GM10248 (cell line): ENCODE data around the gene RHO.

Experiments
- CTCF ChIA-PET: fragments of 300-600 bp; sonication (Branson Sonifier 250); formaldehyde crosslinking; extraction: SDS; loops from one replicate; lab custom pipeline; 2021; ENCODE audit warnings: antibody characterized with exemption; lab: Yijun Ruan, JAX
- POLR2A ChIA-PET: fragments of 350-650 bp; sonication (Branson Sonifier 250); formaldehyde crosslinking; extraction: SDS; loops from one replicate; lab custom pipeline; 2020; ENCODE audit warnings: antibody characterized with exemption; lab: Yijun Ruan, JAX
- DNase-seq: peaks from one replicate; pipeline ENCODE4 v3.0.0; 2012; ENCODE audit errors: extremely low spot score
- TF ChIP-seq, protein P1 (sequence below): IDR thresholded peaks from 2 replicates; pipeline ENCODE4 v1.5.1; 2012; ENCODE audit warnings: mild to moderate bottlenecking, low read depth; ENCODE audit errors: extremely low read depth, missing control alignments, control extremely low read depth

The RHO gene

GRCh38 chr3:129575233-129575996 lies 47.0 kb downstream of the RHO start:
- no peak for DNase-seq
- CTCF ChIA-PET = interaction anchor here (0.8 to 2.1 kb wide), 2 partner anchors 9 to 52 kb away, joined by 3 to 8 read pairs; no protein-coding TSS in a partner anchor
- POLR2A ChIA-PET = no interaction called here
- TF ChIP-seq, protein P1, sequence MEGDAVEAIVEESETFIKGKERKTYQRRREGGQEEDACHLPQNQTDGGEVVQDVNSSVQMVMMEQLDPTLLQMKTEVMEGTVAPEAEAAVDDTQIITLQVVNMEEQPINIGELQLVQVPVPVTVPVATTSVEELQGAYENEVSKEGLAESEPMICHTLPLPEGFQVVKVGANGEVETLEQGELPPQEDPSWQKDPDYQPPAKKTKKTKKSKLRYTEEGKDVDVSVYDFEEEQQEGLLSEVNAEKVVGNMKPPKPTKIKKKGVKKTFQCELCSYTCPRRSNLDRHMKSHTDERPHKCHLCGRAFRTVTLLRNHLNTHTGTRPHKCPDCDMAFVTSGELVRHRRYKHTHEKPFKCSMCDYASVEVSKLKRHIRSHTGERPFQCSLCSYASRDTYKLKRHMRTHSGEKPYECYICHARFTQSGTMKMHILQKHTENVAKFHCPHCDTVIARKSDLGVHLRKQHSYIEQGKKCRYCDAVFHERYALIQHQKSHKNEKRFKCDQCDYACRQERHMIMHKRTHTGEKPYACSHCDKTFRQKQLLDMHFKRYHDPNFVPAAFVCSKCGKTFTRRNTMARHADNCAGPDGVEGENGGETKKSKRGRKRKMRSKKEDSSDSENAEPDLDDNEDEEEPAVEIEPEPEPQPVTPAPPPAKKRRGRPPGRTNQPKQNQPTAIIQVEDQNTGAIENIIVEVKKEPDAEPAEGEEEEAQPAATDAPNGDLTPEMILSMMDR = no peak

DNA sequence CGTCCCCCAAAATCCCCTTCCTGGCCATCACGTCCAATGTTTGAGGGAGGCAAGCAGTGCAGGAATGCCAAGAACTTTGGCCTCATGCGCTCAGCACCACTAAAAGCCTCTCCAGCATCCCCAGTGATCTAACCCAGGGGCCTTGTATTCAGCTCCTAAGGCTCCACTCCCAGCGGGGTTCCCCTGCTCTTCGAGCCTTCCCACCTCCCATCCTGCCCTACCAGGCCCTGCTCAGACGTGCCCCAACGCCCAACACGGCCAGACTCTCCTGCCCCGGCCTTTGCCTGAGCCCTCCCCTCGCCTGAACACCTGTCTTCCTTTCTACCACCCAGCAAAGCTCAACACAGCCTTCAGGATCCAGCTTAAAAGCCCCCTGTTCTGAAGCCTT lies 47.6 kb downstream of the RHO start:
- ChIA-PET CTCF (interaction anchor here (0.8 to 2.1 kb wide), 2 partner anchors 10 to 52 kb away, joined by 3 to 8 read pairs; no protein-coding TSS in a partner anchor), POLR2A (no interaction called here)
- TF ChIP-seq, protein P1 = no peak
- no peak for DNase-seq

DNA sequence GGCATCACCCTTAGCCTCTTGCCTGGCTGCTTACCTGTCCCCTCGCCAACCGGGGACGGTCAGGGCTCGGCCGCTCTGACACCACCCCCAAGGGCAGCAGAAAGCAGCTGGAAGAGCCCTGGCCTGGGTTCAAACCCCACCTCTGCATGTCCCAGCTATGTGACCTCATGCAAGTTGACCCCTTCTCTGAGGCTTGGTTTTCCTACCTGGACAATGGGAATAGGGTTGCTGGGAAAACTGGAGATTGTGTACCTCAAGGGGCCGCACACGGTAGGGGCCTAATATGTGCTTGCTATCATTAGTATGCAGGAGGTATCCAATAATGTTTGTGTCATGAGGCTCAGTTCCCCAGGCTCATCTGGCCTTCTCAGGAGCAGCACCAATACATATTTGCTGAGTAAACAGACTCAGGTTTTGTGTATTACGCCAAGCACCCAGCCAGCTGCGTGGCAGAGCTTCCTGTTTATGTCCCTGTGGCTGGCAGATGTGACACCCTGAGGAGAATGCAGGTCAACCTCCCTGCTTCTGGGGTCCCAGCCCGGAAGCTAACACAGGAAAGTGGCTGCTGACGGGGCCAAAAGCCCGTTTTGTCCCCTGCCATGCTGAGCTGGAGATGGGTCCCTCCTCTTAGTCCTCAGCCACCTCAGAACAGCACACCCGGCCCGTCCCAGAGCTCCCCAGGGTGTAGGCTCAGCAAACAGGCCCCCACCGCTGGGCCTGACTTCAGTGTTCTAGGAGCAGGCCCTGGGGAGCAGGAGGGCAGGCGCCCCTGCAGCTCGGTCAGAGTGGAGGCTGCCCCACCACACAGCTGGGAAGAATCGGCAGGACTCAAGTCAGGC lies 48.3 kb downstream of the RHO start:
- peak; percentile 55 for DNase-seq
- ChIA-PET POLR2A (interaction anchor here (0.6 kb wide), 1 partner anchor 302 kb away, joined by 3 read pairs; no protein-coding TSS in a partner anchor), CTCF (interaction anchor here (1.1 to 2.1 kb wide), 3 partner anchors 10 to 87 kb away, joined by 3 to 8 read pairs (median 5); no protein-coding TSS in a partner anchor)
- TF ChIP-seq, protein P1 = no peak

GRCh38 chr3:129577366-129577765 lies 48.9 kb downstream of the RHO start:
- ChIA-PET POLR2A (interaction anchor here (0.6 kb wide), 1 partner anchor 302 kb away, joined by 3 read pairs; no protein-coding TSS in a partner anchor), CTCF (interaction anchor here (1.1 to 2.1 kb wide), 3 partner anchors 11 to 88 kb away, joined by 3 to 8 read pairs (median 5); no protein-coding TSS in a partner anchor)
- TF ChIP-seq, protein P1 = no peak
- DNase-seq = no peak

- ChIA-PET POLR2A (no interaction called here), CTCF (interaction anchor here (1.6 to 2.1 kb wide), 2 partner anchors 12 to 88 kb away, joined by 5 to 8 read pairs; no protein-coding TSS in a partner anchor)
- peak; percentile 79 for DNase-seq
Measured at GRCh38 chr3:129577925-129578786, 49.7 kb downstream of the RHO start.

More at GRCh38 chr3:129577925-129578786, 49.7 kb downstream of the RHO start:
- TF ChIP-seq, protein P1 = no peak
